ENCODE measurements around the gene CMTR1. TPM values are rescaled to one million over a fixed set of nuclear protein-coding genes. Genes with fewer than 3 reads are reported as not detected.

CMTR1 gene
- total and polyA plus RNA-seq, 2 donors from 2014 or later, result 17.3 to 35.6 TPM

- FAIRE-seq (no peak), DNase-seq (no peak)
- Histone ChIP-seq H3K4me3 (ENCODE audit: low read length in 3 of 3) (no peak overlapping the region), H3K9me3 (ENCODE audit: control insufficient read depth in 2 of 3, insufficient read depth in 1 of 3, low read length in 3 of 3) (no peaks in the 10 kb centered on the region), H3K27me3 (ENCODE audit: control insufficient read depth, insufficient read depth, low read length) (no peaks in the 10 kb centered on the region), H3K36me3 (ENCODE audit: control insufficient read depth in 2 of 3, insufficient read depth in 3 of 3, low read length in 3 of 3) (no peaks in the 10 kb centered on the region), H3K27ac (ENCODE audit: low read depth in 2 of 2, low read length in 2 of 2) (no peak overlapping the region), H3K4me1 (ENCODE audit: control insufficient read depth in 2 of 3, insufficient read depth in 2 of 3, low read depth in 1 of 3, low read length in 3 of 3) (no peaks in the 10 kb centered on the region), H3K9ac (ENCODE audit: low read length in 3 of 3) (no peak overlapping the region)
- intact Hi-C loops (cut with DNase I), result no loop called here
- TF ChIP-seq CTCF (IDR thresholded peaks at IDR 0.05; ENCODE audit: borderline replicate concordance, extremely low read depth, insufficient read depth), result no peak
These were observed 68.8 kb downstream of the CMTR1 start for GRCh38 chr6:37501632-37502491.

- intact Hi-C loops (cut with DNase I), result no loop called here
- FAIRE-seq, result no peak
- no peak overlapping the region for H3K27ac ChIP-seq (ENCODE audit: low read depth in 2 of 2, low read length in 2 of 2)
These were observed 69.8 kb downstream of the CMTR1 start for GRCh38 chr6:37502703-37503291.

GRCh38 chr6:37503309-37503965 is 70.4 kb downstream of the CMTR1 start:
- FAIRE-seq (no peak), DNase-seq (no peak)
- intact Hi-C loops (cut with DNase I), result no loop called here
- Histone ChIP-seq H3K9ac (ENCODE audit: low read length in 3 of 3) (no peak overlapping the region), H3K9me3 (ENCODE audit: control insufficient read depth in 2 of 3, insufficient read depth in 1 of 3, low read length in 3 of 3) (no peaks in the 10 kb centered on the region), H3K4me1 (ENCODE audit: control insufficient read depth in 2 of 3, insufficient read depth in 2 of 3, low read depth in 1 of 3, low read length in 3 of 3) (no peaks in the 10 kb centered on the region), H3K36me3 (ENCODE audit: control insufficient read depth in 2 of 3, insufficient read depth in 3 of 3, low read length in 3 of 3) (no peaks in the 10 kb centered on the region), H3K4me3 (ENCODE audit: low read length in 3 of 3) (no peak overlapping the region), H3K27ac (ENCODE audit: low read depth in 2 of 2, low read length in 2 of 2) (no peak overlapping the region), H3K27me3 (ENCODE audit: control insufficient read depth, insufficient read depth, low read length) (no peaks in the 10 kb centered on the region)
- TF ChIP-seq CTCF (IDR thresholded peaks at IDR 0.05; ENCODE audit: borderline replicate concordance, extremely low read depth, insufficient read depth), result no peak

More at GRCh38 chr6:37502703-37503291, 69.8 kb downstream of the CMTR1 start:
- DNase-seq, result no peak
- Histone ChIP-seq H3K4me1 (ENCODE audit: control insufficient read depth in 2 of 3, insufficient read depth in 2 of 3, low read depth in 1 of 3, low read length in 3 of 3) (no peaks in the 10 kb centered on the region), H3K9me3 (ENCODE audit: control insufficient read depth in 2 of 3, insufficient read depth in 1 of 3, low read length in 3 of 3) (no peaks in the 10 kb centered on the region), H3K4me3 (ENCODE audit: low read length in 3 of 3) (no peak overlapping the region), H3K36me3 (ENCODE audit: control insufficient read depth in 2 of 3, insufficient read depth in 3 of 3, low read length in 3 of 3) (no peaks in the 10 kb centered on the region), H3K27me3 (ENCODE audit: control insufficient read depth, insufficient read depth, low read length) (no peaks in the 10 kb centered on the region), H3K9ac (ENCODE audit: low read length in 3 of 3) (no peak overlapping the region)
- TF ChIP-seq CTCF (IDR thresholded peaks at IDR 0.05; ENCODE audit: borderline replicate concordance, extremely low read depth, insufficient read depth), result no peak
